H9 (cell line): ENCODE measurements around the gene FAM237B. TPM values are rescaled to one million over a fixed set of nuclear protein-coding genes. Genes with fewer than 3 reads are reported as not detected.

Source experiments
- DNase-seq: peaks from one replicate; pipeline ENCODE4 v3.0.0-alpha.2; 2017
- H2AFZ ChIP-seq: one replicate; pipeline ENCODE4 v1.6.1; 2013; ENCODE audit warnings: mild to moderate bottlenecking, low read length, control low read depth, moderate library complexity
- H2AK5ac ChIP-seq: 2 replicates; pipeline ENCODE4 v1.6.1; 2013; ENCODE audit warnings: low read length, control low read depth, mixed read lengths; ENCODE audit not compliant: insufficient read length
- H2BK120ac ChIP-seq: one replicate; pipeline ENCODE4 v1.6.1; 2013; ENCODE audit warnings: low read depth, mild to moderate bottlenecking, low read length, control low read depth, inconsistent platforms; ENCODE audit not compliant: poor library complexity, severe bottlenecking
- H2BK12ac ChIP-seq: 2 replicates; pipeline ENCODE4 v1.6.1; 2013; ENCODE audit warnings: low read length, control low read depth, mixed read lengths, low read depth; ENCODE audit not compliant: insufficient read length
- H2BK15ac ChIP-seq: 2 replicates; pipeline ENCODE4 v1.6.1; 2013; ENCODE audit warnings: low read depth, low read length, control low read depth
- H2BK20ac ChIP-seq: one replicate; pipeline ENCODE4 v1.6.1; 2013; ENCODE audit warnings: low read depth, mild to moderate bottlenecking, low read length, control low read depth, inconsistent platforms; ENCODE audit not compliant: poor library complexity, severe bottlenecking
- H2BK5ac ChIP-seq: 2 replicates; pipeline ENCODE4 v1.6.1; 2013; ENCODE audit warnings: low read length, control low read depth, mixed read lengths; ENCODE audit not compliant: insufficient read length
- H3K14ac ChIP-seq: 2 replicates; pipeline ENCODE4 v1.6.1; 2013; ENCODE audit warnings: low read length, control low read depth; ENCODE audit not compliant: insufficient read depth
- H3K18ac ChIP-seq: 2 replicates; pipeline ENCODE4 v1.6.1; 2013; ENCODE audit warnings: low read depth, mild to moderate bottlenecking, mixed read lengths, low read length, control low read depth; ENCODE audit not compliant: insufficient read length
- H3K23ac ChIP-seq: 2 replicates; pipeline ENCODE4 v1.6.1; 2013; ENCODE audit warnings: low read length, control low read depth, mixed read lengths, low read depth; ENCODE audit not compliant: insufficient read length
- H3K23me2 ChIP-seq: 2 replicates; pipeline ENCODE4 v1.6.1; 2013; ENCODE audit warnings: low read depth, mild to moderate bottlenecking, mixed read lengths, low read length, control low read depth; ENCODE audit not compliant: insufficient read length, poor library complexity, severe bottlenecking
- H3K27ac ChIP-seq: 2 replicates; pipeline ENCODE4 v1.5.1; 2013; ENCODE audit warnings: low read length, control low read depth, mixed read lengths, low read depth; ENCODE audit not compliant: insufficient read length
- H3K27me3 ChIP-seq: 2 replicates; pipeline ENCODE4 v1.6.1; 2013; ENCODE audit warnings: low read length, control low read depth, inconsistent platforms; ENCODE audit not compliant: insufficient read depth
- H3K4ac ChIP-seq: 2 replicates; pipeline ENCODE4 v1.6.1; 2013; ENCODE audit warnings: low read depth, mild to moderate bottlenecking, control low read depth, inconsistent platforms, low read length, moderate library complexity
- H3K4me1 ChIP-seq: 2 replicates; pipeline ENCODE4 v1.6.1; 2013; ENCODE audit warnings: low read length, control low read depth, inconsistent platforms; ENCODE audit not compliant: insufficient read depth
- H3K4me2 ChIP-seq: 2 replicates; pipeline ENCODE4 v1.6.1; 2013; ENCODE audit warnings: low read length, control low read depth, mixed read lengths; ENCODE audit not compliant: insufficient read length, insufficient read depth
- H3K56ac ChIP-seq: 2 replicates; pipeline ENCODE4 v1.6.1; 2013; ENCODE audit warnings: low read depth, mild to moderate bottlenecking, mixed read lengths, low read length, control low read depth; ENCODE audit not compliant: insufficient read length
- H3K79me1 ChIP-seq: 2 replicates; pipeline ENCODE4 v1.6.1; 2013; ENCODE audit warnings: low read depth, mild to moderate bottlenecking, moderate library complexity, low read length, control low read depth, inconsistent platforms; ENCODE audit not compliant: insufficient read depth, poor library complexity, severe bottlenecking
- H3K79me2 ChIP-seq: 2 replicates; pipeline ENCODE4 v1.6.1; 2013; ENCODE audit warnings: low read length, control low read depth, inconsistent platforms; ENCODE audit not compliant: insufficient read depth
- H3K9ac ChIP-seq: 2 replicates; pipeline ENCODE4 v1.6.1; 2013; ENCODE audit warnings: low read length, control low read depth, mixed read lengths; ENCODE audit not compliant: insufficient read length; ENCODE audit errors: extremely low read depth
- H3K9me3 ChIP-seq: one replicate; pipeline ENCODE4 v1.6.1; 2013; ENCODE audit warnings: low read depth, low read length, inconsistent platforms; ENCODE audit not compliant: control insufficient read depth
- H3T11ph ChIP-seq: one replicate; pipeline ENCODE4 v1.6.1; 2013; ENCODE audit warnings: mild to moderate bottlenecking, low read length, control low read depth, inconsistent platforms
- H4K20me1 ChIP-seq: one replicate; pipeline ENCODE4 v1.6.1; 2013; ENCODE audit not compliant: control insufficient read depth, insufficient read length, insufficient read depth
- H4K5ac ChIP-seq: 2 replicates; pipeline ENCODE4 v1.6.1; 2013; ENCODE audit warnings: low read depth, mild to moderate bottlenecking, mixed read lengths, low read length, control low read depth; ENCODE audit not compliant: insufficient read length
- H4K8ac ChIP-seq: replicated peaks from 2 replicates; pipeline ENCODE4 v1.6.1; 2013; ENCODE audit warnings: low read length, control low read depth, mixed read lengths, low read depth; ENCODE audit not compliant: insufficient read length
- H4K91ac ChIP-seq: 2 replicates; pipeline ENCODE4 v1.6.1; 2013; ENCODE audit warnings: low read depth, mild to moderate bottlenecking, moderate library complexity, mixed read lengths, low read length, control low read depth; ENCODE audit not compliant: insufficient read length
- H3K27ac Mint-ChIP-seq, 3 experiments: 2 replicates in 2 of 3; 3 replicates in 1 of 3; pipeline ENCODE4 v1.8.0; 2020 to 2021; ENCODE audit warnings: mixed read lengths in 3 of 3, mild to moderate bottlenecking in 1 of 3, moderate library complexity in 1 of 3
- H3K27me3 Mint-ChIP-seq: 2 replicates; pipeline ENCODE4 v1.8.0; 2021; ENCODE audit warnings: low read depth, mild to moderate bottlenecking, moderate library complexity, mixed read lengths
- H3K36me3 Mint-ChIP-seq, 3 experiments: 2 replicates in 2 of 3; 3 replicates in 1 of 3; pipeline ENCODE4 v1.8.0; 2020 to 2021; ENCODE audit warnings: low read depth in 3 of 3, mixed read lengths in 3 of 3; ENCODE audit not compliant: insufficient read depth in 1 of 3
- H3K4me1 Mint-ChIP-seq, 2 experiments: 2 replicates each; pipeline ENCODE4 v1.8.0; 2020; ENCODE audit warnings: mixed read lengths in 2 of 2
- H3K4me3 Mint-ChIP-seq, 2 experiments: 2 replicates in 1 of 2; 3 replicates in 1 of 2; pipeline ENCODE4 v1.8.0; 2020 to 2021; ENCODE audit warnings: mild to moderate bottlenecking in 2 of 2, mixed read lengths in 2 of 2, moderate library complexity in 1 of 2
- H3K9me3 Mint-ChIP-seq, 2 experiments: 2 replicates in 1 of 2; 3 replicates in 1 of 2; pipeline ENCODE4 v1.8.0; 2020; ENCODE audit warnings: mild to moderate bottlenecking in 2 of 2, mixed read lengths in 2 of 2, moderate library complexity in 1 of 2
- CTCF ChIP-seq: fragments of 200-600 bp; sonication (generic); conservative IDR thresholded peaks from 3 replicates; pipeline ENCODE4 v1.8.0; 2021; ENCODE audit warnings: antibody characterized with exemption, mild to moderate bottlenecking
- WGBS: extraction: QIAGEN DNeasy Blood & Tissue Kit; methylation state at CpG from one replicate; pipeline ENCODE4 v1.1.7; 2013; ENCODE audit warnings: missing lambda C conversion rate, low lambda C conversion rate, mixed read lengths; ENCODE audit not compliant: insufficient read length; ENCODE audit errors: extremely low coverage; 5-methylcytosine and 5-hydroxymethylcytosine counted together
- total RNA-seq: library from RNA; stranded (reverse); gene quantifications from 2 replicates; pipeline ENCODE4 v1.2.1, GENCODE V29; 2021

FAM237B gene
- total RNA-seq, 1 experiment from 2014 or later: not detected

- no peak overlapping the region for H2AK5ac ChIP-seq
- H3K79me1 ChIP-seq: no peaks in the 10 kb centered on the region
- no peaks in the 10 kb centered on the region for H3K27me3 ChIP-seq
- H3K9me3 ChIP-seq: no peaks in the 10 kb centered on the region
- H3K23me2 ChIP-seq: no peaks in the 10 kb centered on the region
- no peak overlapping the region for H3K18ac ChIP-seq
- no peaks in the 10 kb centered on the region for H3K79me2 ChIP-seq
- Mint-ChIP-seq H3K9me3 (no peaks in the 10 kb centered on the region; a peak in 1 of 5 replicates), H3K4me3 (no peak overlapping the region), H3K36me3 (no peaks in the 10 kb centered on the region), H3K27ac (no peak overlapping the region), H3K27me3 (no peaks in the 10 kb centered on the region; the same call in 1 of the 2 replicates), H3K4me1 (no peaks in the 10 kb centered on the region; a peak in 1 of 4 replicates)
- H3K9ac ChIP-seq: no peak overlapping the region
- no peak overlapping the region for H3K4ac ChIP-seq
- H3K27ac ChIP-seq: no peak overlapping the region
- H2BK5ac ChIP-seq: no peak overlapping the region
- H3K4me2 ChIP-seq: no peak overlapping the region
- no peak overlapping the region for H3K23ac ChIP-seq
- H2BK12ac ChIP-seq: no peak overlapping the region
- H2BK20ac ChIP-seq: no peak overlapping the region
- no peak overlapping the region for H3K14ac ChIP-seq
- no peak overlapping the region for H4K8ac ChIP-seq
- no peak overlapping the region for H2BK120ac ChIP-seq
- no peak for DNase-seq
- TF ChIP-seq CTCF: no peak
- H2AFZ ChIP-seq: no peak overlapping the region
- no CpG with 5 or more reads among the region's 48 CpGs for WGBS
- no peak overlapping the region for H3T11ph ChIP-seq
- H4K20me1 ChIP-seq: no peaks in the 10 kb centered on the region
- no peak overlapping the region for H4K91ac ChIP-seq
- H2BK15ac ChIP-seq: no peak overlapping the region
- no peak overlapping the region for H4K5ac ChIP-seq
- no peak overlapping the region for H3K56ac ChIP-seq
- H3K4me1 ChIP-seq: no peaks in the 10 kb centered on the region
Observed at GRCh38 chr7:90334193-90334843, 13.2 kb upstream of the FAM237B start.
